Sigmoid colon (tissue), 7 donors: Measurements from ENCODE around the gene RBBP9. TPM values are rescaled to one million over a fixed set of nuclear protein-coding genes. Genes with fewer than 3 reads are reported as not detected.

Source experiments
- DNase-seq: peaks from one replicate; pipeline ENCODE4 v3.0.0-alpha.2; 2019
- H3K27ac ChIP-seq, 4 donors: fragments of 200-600 bp; sonication (generic); one replicate each; pipeline ENCODE4 v1.5.1; 2016 to 2019; ENCODE audit warnings: mild to moderate bottlenecking in 1 of 4
- H3K27me3 ChIP-seq, 3 donors: fragments of 200-600 bp; sonication (generic); one replicate each; pipeline ENCODE4 v1.5.1; 2019; ENCODE audit warnings: mild to moderate bottlenecking in 1 of 3
- H3K36me3 ChIP-seq, 4 donors: fragments of 200-600 bp; sonication (generic); one replicate each; pipeline ENCODE4 v1.5.1; 2016 to 2019
- H3K4me1 ChIP-seq, 4 donors: fragments of 200-600 bp; sonication (generic); one replicate each; pipeline ENCODE4 v1.5.1; 2017 to 2019
- H3K4me3 ChIP-seq, 4 donors: fragments of 200-600 bp; sonication (generic); one replicate each; pipeline ENCODE4 v1.5.1; 2017 to 2019; ENCODE audit warnings: mild to moderate bottlenecking in 2 of 4, moderate library complexity in 1 of 4
- H3K9me3 ChIP-seq, 4 donors: fragments of 200-600 bp in 3 of 4; sonication (generic) in 3 of 4; one replicate each; pipeline versions ENCODE4 v1.5.1 to v1.6.1; 2013 to 2019
- EP300 ChIP-seq, 4 donors: sonication (generic); formaldehyde crosslinking; IDR thresholded peaks; one replicate each; pipeline ENCODE4 v1.6.1; 2017; ENCODE audit warnings: antibody characterized with exemption in 4 of 4
- POLR2A ChIP-seq, 2 donors: fragments of 450-650 bp; IDR thresholded peaks; one replicate each; pipeline ENCODE4 v1.6.1; 2016; ENCODE audit warnings: antibody characterized with exemption in 2 of 2, mild to moderate bottlenecking in 2 of 2, moderate library complexity in 2 of 2
- POLR2AphosphoS5 ChIP-seq, 4 donors: sonication (generic); formaldehyde crosslinking; IDR thresholded peaks; one replicate each; pipeline ENCODE4 v1.6.1; 2017; ENCODE audit warnings: antibody characterized with exemption in 4 of 4
- WGBS, 2 donors: extraction: QIAGEN DNeasy Blood & Tissue Kit; methylation state at CpG; one replicate each; pipeline ENCODE4 v1.1.7; 2013; 5-methylcytosine and 5-hydroxymethylcytosine counted together
- intact Hi-C: fragments of 100-400 bp; cut with DNase I; formaldehyde crosslinking; loops from one replicate; pipeline ENCODE4 v1.15.1; 2023
- polyA plus RNA-seq, 3 donors: library from polyadenylated mRNA; stranded (reverse); fragments of 200-250 nt; gene quantifications; one replicate each; pipeline ENCODE4 v1.2.3, GENCODE V29; 2013
- small RNA-seq, 3 donors: library from RNA; depleted of rRNA; stranded (forward); fragments of <200 nt; gene quantifications; one replicate each; pipeline ENCODE3, GENCODE V24; 2016
- total RNA-seq, 4 donors: library from RNA; depleted of rRNA; stranded (reverse); fragments of >200 nt; gene quantifications; one replicate each; pipeline ENCODE4 v1.1.0, GENCODE V29; 2016
- TF ChIP-seq, protein P1 (sequence below), 4 experiments: fragments of 450-650 bp in 3 of 4; fragments of 200-600 bp in 1 of 4; IDR thresholded peaks; one replicate each; pipeline ENCODE4 v1.5.1; 2016 to 2019; ENCODE audit warnings: antibody characterized with exemption in 4 of 4, mild to moderate bottlenecking in 3 of 4, moderate library complexity in 2 of 4
- donor health status: healthy with polysubstance abuse.
- donor health status: Bipolar disorder and iron deficiency.
- donor health status: healthy.

RBBP9 gene
- total and polyA plus RNA-seq, 7 donors, result 5.4 to 23.5 (median 11.1) TPM

DNA sequence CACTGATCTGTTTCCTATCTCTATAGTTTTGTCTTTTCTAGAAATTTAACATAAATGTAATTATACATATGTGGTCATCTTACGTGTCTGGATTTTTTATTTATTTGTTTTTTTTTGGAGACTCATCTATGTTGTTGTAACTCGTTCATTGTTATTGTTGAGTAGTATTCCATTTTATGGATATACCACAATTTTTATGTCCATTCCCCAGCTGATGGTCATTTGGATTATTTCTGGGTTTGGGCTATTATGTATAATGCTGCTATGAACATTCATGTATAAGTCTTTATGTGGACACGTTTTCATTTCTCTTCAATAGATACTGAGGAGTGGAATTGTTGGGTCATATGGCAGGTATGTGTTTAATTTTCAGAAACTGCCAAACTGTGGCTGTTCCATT is 40.4 kb downstream of the RBBP9 start:
- intact Hi-C loops, result no loop called here
- Histone ChIP-seq H3K9me3 (no peaks in the 10 kb centered on the region), H3K4me3 (no peak overlapping the region), H3K36me3 (no peaks in the 10 kb centered on the region), H3K27ac (no peak overlapping the region), H3K27me3 (no peaks in the 10 kb centered on the region), H3K4me1 (no peaks in the 10 kb centered on the region)
- DNase-seq, result no peak
- TF ChIP-seq POLR2AphosphoS5 (IDR thresholded peaks at IDR 0.05) (no peak), EP300 (IDR thresholded peaks at IDR 0.05) (no peak), POLR2A (IDR thresholded peaks at IDR 0.05) (no peak)
- TF ChIP-seq, protein P1, sequence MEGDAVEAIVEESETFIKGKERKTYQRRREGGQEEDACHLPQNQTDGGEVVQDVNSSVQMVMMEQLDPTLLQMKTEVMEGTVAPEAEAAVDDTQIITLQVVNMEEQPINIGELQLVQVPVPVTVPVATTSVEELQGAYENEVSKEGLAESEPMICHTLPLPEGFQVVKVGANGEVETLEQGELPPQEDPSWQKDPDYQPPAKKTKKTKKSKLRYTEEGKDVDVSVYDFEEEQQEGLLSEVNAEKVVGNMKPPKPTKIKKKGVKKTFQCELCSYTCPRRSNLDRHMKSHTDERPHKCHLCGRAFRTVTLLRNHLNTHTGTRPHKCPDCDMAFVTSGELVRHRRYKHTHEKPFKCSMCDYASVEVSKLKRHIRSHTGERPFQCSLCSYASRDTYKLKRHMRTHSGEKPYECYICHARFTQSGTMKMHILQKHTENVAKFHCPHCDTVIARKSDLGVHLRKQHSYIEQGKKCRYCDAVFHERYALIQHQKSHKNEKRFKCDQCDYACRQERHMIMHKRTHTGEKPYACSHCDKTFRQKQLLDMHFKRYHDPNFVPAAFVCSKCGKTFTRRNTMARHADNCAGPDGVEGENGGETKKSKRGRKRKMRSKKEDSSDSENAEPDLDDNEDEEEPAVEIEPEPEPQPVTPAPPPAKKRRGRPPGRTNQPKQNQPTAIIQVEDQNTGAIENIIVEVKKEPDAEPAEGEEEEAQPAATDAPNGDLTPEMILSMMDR (IDR thresholded peaks at IDR 0.05), result no peak
- 87 to 91% methylated on average over 3 of the region's 3 CpGs for WGBS, 2 donors

DNA sequence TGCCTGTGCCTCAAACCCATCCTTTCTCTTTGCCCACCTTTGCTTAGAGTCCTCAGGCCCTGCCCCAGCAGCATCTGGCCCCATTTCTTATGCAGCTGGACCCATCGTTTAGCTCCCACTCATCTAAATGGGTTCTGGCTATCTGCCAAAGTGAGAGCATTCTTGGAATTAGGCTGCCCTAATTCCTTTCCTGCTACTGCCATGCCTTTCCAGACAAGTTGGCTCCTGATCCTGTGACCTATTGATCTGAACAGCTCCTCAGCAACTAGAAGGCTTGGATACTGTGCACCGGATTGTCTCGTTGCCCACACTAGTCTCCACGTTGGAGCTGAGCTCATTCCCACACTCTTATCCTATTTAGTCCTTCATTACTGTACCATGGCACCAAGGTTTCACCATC is 53.1 kb downstream of the RBBP9 start:
- WGBS, 2 donors, result 74 to 77% methylated on average over 4 of the region's 4 CpGs

DNA sequence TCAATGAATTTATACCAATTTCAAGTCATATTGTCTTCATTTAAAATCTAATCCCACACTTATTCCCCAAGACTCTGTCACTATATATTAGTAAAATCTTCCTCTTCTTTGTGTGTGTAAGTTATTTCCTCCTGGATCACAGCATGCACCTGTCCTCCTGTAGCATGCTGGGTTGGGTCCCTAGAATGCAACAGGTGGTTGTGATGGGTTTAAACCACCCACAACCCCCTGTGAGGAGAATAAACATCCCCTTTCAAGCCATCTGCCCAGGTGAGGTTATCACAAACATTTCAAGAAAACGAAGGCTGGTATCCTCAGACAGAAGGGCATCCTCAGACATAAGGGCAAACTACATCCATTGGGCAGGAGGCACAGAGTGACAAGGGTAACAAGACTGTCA is 56.6 kb downstream of the RBBP9 start:
- no peak overlapping the region for H3K4me3 ChIP-seq
- intact Hi-C loops, result no loop called here
- whole genome bisulfite sequencing, 2 donors, result 31 to 82% methylated on average over 1 of the region's 1 CpG
- H3K27ac ChIP-seq, result no peak overlapping the region
- no peaks in the 10 kb centered on the region for H3K27me3 ChIP-seq
- DNase-seq, result no peak
- H3K9me3 ChIP-seq, result no peaks in the 10 kb centered on the region
- H3K36me3 ChIP-seq, result no peaks in the 10 kb centered on the region
- H3K4me1 ChIP-seq, result no peaks in the 10 kb centered on the region
- TF ChIP-seq POLR2A (IDR thresholded peaks at IDR 0.05), result no peak
- TF ChIP-seq, protein P1 (IDR thresholded peaks at IDR 0.05), result no peak
- no peak for TF ChIP-seq POLR2AphosphoS5 (IDR thresholded peaks at IDR 0.05)
- TF ChIP-seq EP300 (IDR thresholded peaks at IDR 0.05), result no peak

More for the DNA sequence above, 53.1 kb downstream of the RBBP9 start:
- Histone ChIP-seq H3K4me3 (no peak overlapping the region), H3K36me3 (no peaks in the 10 kb centered on the region), H3K27me3 (no peaks in the 10 kb centered on the region), H3K9me3 (no peaks in the 10 kb centered on the region), H3K4me1 (no peaks in the 10 kb centered on the region), H3K27ac (no peak overlapping the region)
- intact Hi-C loops, result no loop called here
- DNase-seq, result no peak
- TF ChIP-seq, protein P1 (IDR thresholded peaks at IDR 0.05), result no peak
- no peak for TF ChIP-seq EP300 (IDR thresholded peaks at IDR 0.05)
- TF ChIP-seq POLR2A (IDR thresholded peaks at IDR 0.05), result no peak
- TF ChIP-seq POLR2AphosphoS5 (IDR thresholded peaks at IDR 0.05), result no peak

DNA sequence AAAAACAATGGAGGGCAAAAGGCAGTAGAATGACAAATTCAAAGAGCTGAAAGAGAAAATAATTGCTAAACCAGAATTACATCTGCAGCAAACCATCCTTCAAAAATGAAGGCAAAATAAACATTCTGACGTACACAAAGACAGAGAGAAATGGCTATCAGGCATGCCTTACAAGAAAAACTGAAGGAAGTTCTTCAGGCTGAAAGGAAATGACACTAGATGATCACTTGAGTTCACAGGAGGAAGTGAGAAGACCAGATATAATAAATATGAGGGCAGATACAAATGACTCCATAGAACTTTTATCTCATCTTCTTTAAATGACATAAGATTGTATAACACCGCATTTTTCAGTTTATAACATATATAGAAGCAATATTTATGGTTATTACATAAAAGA is 60.2 kb downstream of the RBBP9 start:
- no peaks in the 10 kb centered on the region for H3K9me3 ChIP-seq
- H3K36me3 ChIP-seq, result peaks cover 0 to 4% (median 0%) of the 10 kb centered on the region in 4 donors
- intact Hi-C loops, result no loop called here
- no peaks in the 10 kb centered on the region for H3K4me1 ChIP-seq
- no peak overlapping the region for H3K27ac ChIP-seq
- TF ChIP-seq POLR2A (IDR thresholded peaks at IDR 0.05) (no peak), POLR2AphosphoS5 (IDR thresholded peaks at IDR 0.05) (no peak), EP300 (IDR thresholded peaks at IDR 0.05) (no peak)
- TF ChIP-seq, protein P1 (IDR thresholded peaks at IDR 0.05), result no peak
- no peak overlapping the region for H3K4me3 ChIP-seq
- no peak for DNase-seq
- 74 to 82% methylated on average over 2 of the region's 2 CpGs for WGBS, 2 donors
- no peaks in the 10 kb centered on the region for H3K27me3 ChIP-seq

Small RNA genes within 50 kb of the gene (small RNA-seq; reads per million reads assigned to genes)
- gene MIR3192, result 0 to 0.11 (median 0) reads per million in 3 donors

Other genes starting within 250 kb of the RBBP9 start
- gene ZNF133, start 208.7 kb downstream of the RBBP9 start, total RNA-seq, result 10 to 100 TPM; 16.2 to 20.3 (median 18.4) TPM
- 1 to 10 TPM; 4.8 to 7.3 (median 6.0) TPM for gene ZNF133, start 208.7 kb downstream of the RBBP9 start, polyA plus RNA-seq
- gene DZANK1, start 30.2 kb downstream of the RBBP9 start, total RNA-seq, result 1 to 10 TPM; 1.2 to 2.9 (median 2.2) TPM
- gene DZANK1, start 30.2 kb downstream of the RBBP9 start, polyA plus RNA-seq, result 1 to 10 TPM in 2 of 3 donors, under 1 TPM in 1; 0.69 to 4.2 (median 1.4) TPM
- gene POLR3F, start 29.8 kb downstream of the RBBP9 start, total RNA-seq, result 10 to 100 TPM in 3 of 4 donors, 1 to 10 TPM in 1; 9.7 to 11.8 (median 10.8) TPM
- gene POLR3F, start 29.8 kb downstream of the RBBP9 start, polyA plus RNA-seq, result 1 to 10 TPM; 5.1 to 5.6 (median 5.4) TPM
- 10 to 100 TPM; 10.5 to 14.2 (median 13.5) TPM for gene SEC23B, start 10.7 kb upstream of the RBBP9 start, total RNA-seq
- gene SEC23B, start 10.7 kb upstream of the RBBP9 start, polyA plus RNA-seq, result 10 to 100 TPM; 22.2 to 31.4 (median 27.1) TPM
- 100 to 1,000 TPM; 140 to 235 (median 204) TPM for gene SMIM26, start 70.2 kb upstream of the RBBP9 start, total RNA-seq
- gene SMIM26, start 70.2 kb upstream of the RBBP9 start, polyA plus RNA-seq, result 100 to 1,000 TPM; 134 to 174 (median 168) TPM
- gene DTD1, start 90.8 kb upstream of the RBBP9 start, total RNA-seq, result 10 to 100 TPM; 11.6 to 22.1 (median 15.5) TPM
- gene DTD1, start 90.8 kb upstream of the RBBP9 start, polyA plus RNA-seq, result 10 to 100 TPM; 18.7 to 22.9 (median 20.4) TPM